Astrocyte (in vitro differentiated cells and primary cell): ENCODE measurements around the gene MAP10. TPM values are rescaled to one million over a fixed set of nuclear protein-coding genes. Genes with fewer than 3 reads are reported as not detected.

ENCODE experiments used
- DNase-seq: peaks from one replicate; pipeline ENCODE4 v3.0.0-alpha.2; 2010; ENCODE audit warnings: low read depth
- FAIRE-seq: peaks from 2 replicates; lab custom pipeline; 2011; peaks lifted over from hg19 to GRCh38; lab: Jason Lieb, UNC
- H2AFZ ChIP-seq: 2 replicates; pipeline ENCODE4 v1.6.0; 2012; ENCODE audit warnings: low read depth, low read length, inconsistent platforms
- H3K27ac ChIP-seq: 2 replicates; pipeline ENCODE4 v1.5.1; 2011; ENCODE audit warnings: low read depth, low read length, inconsistent platforms
- H3K27me3 ChIP-seq: 2 replicates; pipeline ENCODE4 v1.6.0; 2011; ENCODE audit warnings: low read length, inconsistent platforms; ENCODE audit not compliant: insufficient read depth
- H3K36me3 ChIP-seq: 2 replicates; pipeline ENCODE4 v1.5.1; 2011; ENCODE audit warnings: low read length, inconsistent platforms; ENCODE audit not compliant: insufficient read depth
- H3K4me1 ChIP-seq: 2 replicates; pipeline ENCODE4 v1.5.1; 2011; ENCODE audit warnings: low read length, inconsistent platforms; ENCODE audit not compliant: insufficient read depth
- H3K4me2 ChIP-seq: 2 replicates; pipeline ENCODE4 v1.6.0; 2012; ENCODE audit warnings: low read length, inconsistent platforms
- H3K4me3 ChIP-seq: 2 replicates; pipeline ENCODE4 v1.5.1; 2011; ENCODE audit warnings: low read depth, mild to moderate bottlenecking, low read length, inconsistent platforms; ENCODE audit not compliant: insufficient read depth
- H3K79me2 ChIP-seq: 2 replicates; pipeline ENCODE4 v1.6.0; 2012; ENCODE audit warnings: mild to moderate bottlenecking, low read length, inconsistent platforms; ENCODE audit not compliant: insufficient read depth
- H3K9ac ChIP-seq: 2 replicates; pipeline ENCODE4 v1.6.0; 2012; ENCODE audit warnings: mild to moderate bottlenecking, low read length, inconsistent platforms
- H3K9me3 ChIP-seq: 2 replicates; pipeline ENCODE4 v1.5.1; 2012; ENCODE audit warnings: low read depth, mild to moderate bottlenecking, low read length, inconsistent platforms; ENCODE audit not compliant: insufficient read depth
- H4K20me1 ChIP-seq: 2 replicates; pipeline ENCODE4 v1.6.0; 2012; ENCODE audit warnings: low read length, inconsistent platforms; ENCODE audit not compliant: insufficient read depth
- H3K27ac Mint-ChIP-seq: one replicate; pipeline ENCODE4 v1.8.0; 2021; ENCODE audit warnings: mild to moderate bottlenecking, mixed read lengths; ENCODE audit not compliant: unreplicated experiment
- H3K27me3 Mint-ChIP-seq: one replicate; pipeline ENCODE4 v1.8.0; 2021; ENCODE audit warnings: low read depth, mixed read lengths; ENCODE audit not compliant: unreplicated experiment
- H3K36me3 Mint-ChIP-seq: one replicate; pipeline ENCODE4 v1.8.0; 2021; ENCODE audit warnings: low read depth, mixed read lengths; ENCODE audit not compliant: unreplicated experiment
- H3K4me1 Mint-ChIP-seq: one replicate; pipeline ENCODE4 v1.8.0; 2021; ENCODE audit warnings: low read depth, mixed read lengths; ENCODE audit not compliant: unreplicated experiment
- H3K4me3 Mint-ChIP-seq: one replicate; pipeline ENCODE4 v1.8.0; 2021; ENCODE audit warnings: mild to moderate bottlenecking, moderate library complexity, mixed read lengths; ENCODE audit not compliant: unreplicated experiment
- H3K9me3 Mint-ChIP-seq: one replicate; pipeline ENCODE4 v1.8.0; 2021; ENCODE audit warnings: mild to moderate bottlenecking, mixed read lengths; ENCODE audit not compliant: unreplicated experiment
- CTCF ChIP-seq: IDR thresholded peaks from 2 replicates; pipeline ENCODE4 v1.5.1; 2011; ENCODE audit warnings: low read depth, mild to moderate bottlenecking, inconsistent platforms, low read length, moderate library complexity; ENCODE audit not compliant: insufficient read depth
- EZH2 ChIP-seq: IDR thresholded peaks from 2 replicates; pipeline ENCODE4 v1.6.1; 2012; ENCODE audit warnings: mild to moderate bottlenecking, low read length, inconsistent platforms; ENCODE audit not compliant: insufficient read depth
- total RNA-seq: library from RNA; stranded (reverse); gene quantifications from 2 replicates; pipeline ENCODE4 v1.2.1, GENCODE V29; 2021

MAP10 gene
- total RNA-seq, 1 donor from 2014 or later = 2.5 TPM

GRCh38 chr1:232812560-232812959 is 7.3 kb downstream of the MAP10 start:
- Mint-ChIP-seq H3K4me3 (no peak overlapping the region), H3K27ac (no peak overlapping the region), H3K27me3 (no peaks in the 10 kb centered on the region), H3K4me1 (peaks cover 5% of the 10 kb centered on the region), H3K36me3 (no peaks in the 10 kb centered on the region), H3K9me3 (peaks cover 2% of the 10 kb centered on the region)
- H3K27me3 ChIP-seq = no peaks in the 10 kb centered on the region
- no peak overlapping the region for H3K4me2 ChIP-seq
- no peak for FAIRE-seq
- no peaks in the 10 kb centered on the region for H3K36me3 ChIP-seq
- no peaks in the 10 kb centered on the region for H3K9me3 ChIP-seq
- H3K4me3 ChIP-seq = no peak overlapping the region
- no peaks in the 10 kb centered on the region for H4K20me1 ChIP-seq
- H3K79me2 ChIP-seq = no peaks in the 10 kb centered on the region
- no peak for TF ChIP-seq EZH2
- no peak for TF ChIP-seq CTCF
- H3K27ac ChIP-seq = no peak overlapping the region
- no peak overlapping the region for H3K9ac ChIP-seq
- H2AFZ ChIP-seq = no peak overlapping the region
- DNase-seq = no peak
- H3K4me1 ChIP-seq = no peaks in the 10 kb centered on the region

- H3K79me2 ChIP-seq = no peaks in the 10 kb centered on the region
- no peaks in the 10 kb centered on the region for H3K27me3 Mint-ChIP-seq
- H3K4me3 Mint-ChIP-seq = no peak overlapping the region
- H4K20me1 ChIP-seq = no peaks in the 10 kb centered on the region
- no peak overlapping the region for H3K4me2 ChIP-seq
- peaks cover 2% of the 10 kb centered on the region for H3K9me3 Mint-ChIP-seq
- no peak overlapping the region for H3K27ac Mint-ChIP-seq
- no peak overlapping the region for H3K4me3 ChIP-seq
- peaks cover 4% of the 10 kb centered on the region for H3K4me1 Mint-ChIP-seq
- H3K36me3 ChIP-seq = no peaks in the 10 kb centered on the region
- no peaks in the 10 kb centered on the region for H3K9me3 ChIP-seq
- H3K36me3 Mint-ChIP-seq = no peaks in the 10 kb centered on the region
- H3K4me1 ChIP-seq = no peaks in the 10 kb centered on the region
- H3K9ac ChIP-seq = no peak overlapping the region
- DNase-seq (no peak), FAIRE-seq (no peak)
- H2AFZ ChIP-seq = no peak overlapping the region
- H3K27ac ChIP-seq = no peak overlapping the region
- TF ChIP-seq EZH2 = no peak
- TF ChIP-seq CTCF = no peak
- H3K27me3 ChIP-seq = no peaks in the 10 kb centered on the region
Measured at GRCh38 chr1:232813097-232813496, 7.9 kb downstream of the MAP10 start.

- TF ChIP-seq CTCF (no peak), EZH2 (no peak)
- H4K20me1 ChIP-seq = no peaks in the 10 kb centered on the region
- no peaks in the 10 kb centered on the region for H3K79me2 ChIP-seq
- H3K4me1 Mint-ChIP-seq = peaks cover 1% of the 10 kb centered on the region
- no peaks in the 10 kb centered on the region for H3K9me3 ChIP-seq
- no peaks in the 10 kb centered on the region for H3K36me3 ChIP-seq
- no peak overlapping the region for H3K27ac Mint-ChIP-seq
- H2AFZ ChIP-seq = no peak overlapping the region
- H3K9me3 Mint-ChIP-seq = peaks cover 2% of the 10 kb centered on the region
- H3K4me1 ChIP-seq = no peaks in the 10 kb centered on the region
- no peaks in the 10 kb centered on the region for H3K27me3 ChIP-seq
- H3K4me2 ChIP-seq = no peak overlapping the region
- no peak overlapping the region for H3K4me3 ChIP-seq
- no peaks in the 10 kb centered on the region for H3K27me3 Mint-ChIP-seq
- FAIRE-seq = no peak
- no peak overlapping the region for H3K27ac ChIP-seq
- no peak overlapping the region for H3K9ac ChIP-seq
- no peak overlapping the region for H3K4me3 Mint-ChIP-seq
- H3K36me3 Mint-ChIP-seq = no peaks in the 10 kb centered on the region
- DNase-seq = no peak
Measured at GRCh38 chr1:232813760-232814159, 8.5 kb downstream of the MAP10 start.
